ENCODE measurements around the gene GATA1.

GATA1 gene

DNA sequence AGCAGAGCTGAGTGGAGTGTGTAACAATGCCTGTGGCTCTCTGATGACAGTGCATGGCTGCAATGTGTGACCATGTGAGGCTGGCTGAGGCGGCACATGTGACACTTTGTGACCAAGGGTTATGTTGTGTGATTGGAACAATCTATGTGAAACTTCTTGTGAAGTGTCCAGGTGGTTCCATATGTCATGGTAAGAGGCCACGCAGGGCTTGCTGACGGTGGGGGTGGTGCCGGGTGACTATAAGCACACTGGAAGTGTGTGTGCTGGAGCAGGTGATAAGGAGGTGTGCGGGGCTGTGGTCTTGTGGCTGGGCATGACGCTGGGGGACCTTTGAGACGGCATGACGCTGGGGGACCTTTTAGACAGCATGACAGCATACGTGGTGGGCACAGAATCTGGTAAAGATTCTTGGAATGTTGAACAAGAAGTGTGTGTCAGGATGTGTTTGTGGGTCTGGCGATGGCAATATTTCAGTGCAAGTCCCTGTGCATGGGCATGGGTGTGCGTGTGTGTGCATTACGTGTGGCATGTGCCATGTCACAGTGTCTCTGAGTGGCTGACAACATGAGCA is 8.0 kb downstream of the GATA1 start:
- no peak for ATAC-seq
- TF ChIP-seq SNAI2 (CRISPR knock-in tag; IDR thresholded peaks at IDR 0.05) (no peak), TCF4 (CRISPR knock-in tag; IDR thresholded peaks at IDR 0.05; ENCODE audit: borderline replicate concordance) (no peak), PPARA (CRISPR knock-in tag; IDR thresholded peaks at IDR 0.05; ENCODE audit: borderline replicate concordance) (no peak), ZNF70 (CRISPR knock-in tag; IDR thresholded peaks at IDR 0.05) (no peak), ARNTL (CRISPR knock-in tag; IDR thresholded peaks at IDR 0.05; ENCODE audit: borderline replicate concordance, low read depth) (no peak)

GRCh38 chrX:48794911-48795515 is 8.6 kb downstream of the GATA1 start:
- TF ChIP-seq ZNF70 (CRISPR knock-in tag; IDR thresholded peaks at IDR 0.05) (no peak), ZNF565 (CRISPR knock-in tag; conservative IDR thresholded peaks at IDR 0.05; ENCODE audit: low read depth) (no peak), GLIS3 (CRISPR knock-in tag; IDR thresholded peaks at IDR 0.05) (no peak), TOX (CRISPR knock-in tag; IDR thresholded peaks at IDR 0.05; ENCODE audit: borderline replicate concordance) (no peak), PPARA (CRISPR knock-in tag; IDR thresholded peaks at IDR 0.05; ENCODE audit: borderline replicate concordance) (no peak), TSHZ2 (CRISPR knock-in tag; IDR thresholded peaks at IDR 0.05) (no peak), ISL1 (CRISPR knock-in tag; IDR thresholded peaks at IDR 0.05) (no peak), ZC3H10 (CRISPR knock-in tag; IDR thresholded peaks at IDR 0.05) (no peak), TCF4 (CRISPR knock-in tag; IDR thresholded peaks at IDR 0.05; ENCODE audit: borderline replicate concordance) (no peak), SNAI2 (CRISPR knock-in tag; IDR thresholded peaks at IDR 0.05) (no peak), ZNF8 (CRISPR knock-in tag; IDR thresholded peaks at IDR 0.05) (no peak), RARB (CRISPR knock-in tag; IDR thresholded peaks at IDR 0.05) (no peak)
- TF ChIP-seq, protein P1, sequence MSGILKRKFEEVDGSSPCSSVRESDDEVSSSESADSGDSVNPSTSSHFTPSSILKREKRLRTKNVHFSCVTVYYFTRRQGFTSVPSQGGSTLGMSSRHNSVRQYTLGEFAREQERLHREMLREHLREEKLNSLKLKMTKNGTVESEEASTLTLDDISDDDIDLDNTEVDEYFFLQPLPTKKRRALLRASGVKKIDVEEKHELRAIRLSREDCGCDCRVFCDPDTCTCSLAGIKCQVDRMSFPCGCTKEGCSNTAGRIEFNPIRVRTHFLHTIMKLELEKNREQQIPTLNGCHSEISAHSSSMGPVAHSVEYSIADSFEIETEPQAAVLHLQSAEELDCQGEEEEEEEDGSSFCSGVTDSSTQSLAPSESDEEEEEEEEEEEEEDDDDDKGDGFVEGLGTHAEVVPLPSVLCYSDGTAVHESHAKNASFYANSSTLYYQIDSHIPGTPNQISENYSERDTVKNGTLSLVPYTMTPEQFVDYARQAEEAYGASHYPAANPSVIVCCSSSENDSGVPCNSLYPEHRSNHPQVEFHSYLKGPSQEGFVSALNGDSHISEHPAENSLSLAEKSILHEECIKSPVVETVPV (CRISPR knock-in tag; IDR thresholded peaks at IDR 0.05): no peak
- TF ChIP-seq, protein P2, sequence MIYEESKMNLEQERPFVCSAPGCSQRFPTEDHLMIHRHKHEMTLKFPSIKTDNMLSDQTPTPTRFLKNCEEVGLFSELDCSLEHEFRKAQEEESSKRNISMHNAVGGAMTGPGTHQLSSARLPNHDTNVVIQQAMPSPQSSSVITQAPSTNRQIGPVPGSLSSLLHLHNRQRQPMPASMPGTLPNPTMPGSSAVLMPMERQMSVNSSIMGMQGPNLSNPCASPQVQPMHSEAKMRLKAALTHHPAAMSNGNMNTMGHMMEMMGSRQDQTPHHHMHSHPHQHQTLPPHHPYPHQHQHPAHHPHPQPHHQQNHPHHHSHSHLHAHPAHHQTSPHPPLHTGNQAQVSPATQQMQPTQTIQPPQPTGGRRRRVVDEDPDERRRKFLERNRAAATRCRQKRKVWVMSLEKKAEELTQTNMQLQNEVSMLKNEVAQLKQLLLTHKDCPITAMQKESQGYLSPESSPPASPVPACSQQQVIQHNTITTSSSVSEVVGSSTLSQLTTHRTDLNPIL (CRISPR knock-in tag; IDR thresholded peaks at IDR 0.05; ENCODE audit: low read depth): no peak
- ATAC-seq: peak; percentile 78

DNA sequence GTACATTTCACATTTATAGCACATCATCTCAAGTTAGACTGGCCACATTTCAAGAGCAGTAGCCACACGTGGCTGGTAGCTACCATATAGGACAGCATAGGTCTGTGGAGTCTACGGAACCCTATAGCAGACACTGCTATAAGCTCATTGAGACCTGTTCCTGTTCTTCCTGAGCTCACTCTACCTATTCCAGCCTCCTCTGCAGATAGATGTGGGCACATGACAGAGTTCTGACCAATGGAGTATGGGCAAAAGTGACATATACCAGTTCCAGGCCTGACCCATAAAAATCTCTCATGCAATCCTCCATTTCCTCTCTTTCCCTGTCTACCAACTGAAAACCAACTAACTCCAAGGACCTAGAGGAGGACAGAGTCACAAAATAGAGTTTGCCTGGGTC is 11.9 kb downstream of the GATA1 start:
- no peak for TF ChIP-seq GLIS3 (CRISPR knock-in tag; IDR thresholded peaks at IDR 0.05)
- TF ChIP-seq ZNF70 (CRISPR knock-in tag; IDR thresholded peaks at IDR 0.05): no peak
- TF ChIP-seq ZC3H10 (CRISPR knock-in tag; IDR thresholded peaks at IDR 0.05): no peak
- TF ChIP-seq TSHZ2 (CRISPR knock-in tag; IDR thresholded peaks at IDR 0.05): no peak
- TF ChIP-seq PPARA (CRISPR knock-in tag; IDR thresholded peaks at IDR 0.05; ENCODE audit: borderline replicate concordance): no peak
- TF ChIP-seq, protein P1 (CRISPR knock-in tag; IDR thresholded peaks at IDR 0.05): no peak
- TF ChIP-seq OSR1 (CRISPR knock-in tag; IDR thresholded peaks at IDR 0.05): no peak
- no peak for TF ChIP-seq POU6F1 (CRISPR knock-in tag; IDR thresholded peaks at IDR 0.05; ENCODE audit: borderline replicate concordance, low read depth)
- TF ChIP-seq CSDC2 (CRISPR knock-in tag; IDR thresholded peaks at IDR 0.05): no peak
- no peak for TF ChIP-seq RARB (CRISPR knock-in tag; IDR thresholded peaks at IDR 0.05)
- TF ChIP-seq BACH2 (CRISPR knock-in tag; IDR thresholded peaks at IDR 0.05; ENCODE audit: borderline replicate concordance): no peak
- TF ChIP-seq ZNF8 (CRISPR knock-in tag; IDR thresholded peaks at IDR 0.05): no peak
- ATAC-seq: no peak

Data from SK-N-SH treated with all-trans-retinoic acid at 6 μM for 48 hours (cell line).